Measurements from ENCODE around the gene SPATA1.

SPATA1 gene

DNA sequence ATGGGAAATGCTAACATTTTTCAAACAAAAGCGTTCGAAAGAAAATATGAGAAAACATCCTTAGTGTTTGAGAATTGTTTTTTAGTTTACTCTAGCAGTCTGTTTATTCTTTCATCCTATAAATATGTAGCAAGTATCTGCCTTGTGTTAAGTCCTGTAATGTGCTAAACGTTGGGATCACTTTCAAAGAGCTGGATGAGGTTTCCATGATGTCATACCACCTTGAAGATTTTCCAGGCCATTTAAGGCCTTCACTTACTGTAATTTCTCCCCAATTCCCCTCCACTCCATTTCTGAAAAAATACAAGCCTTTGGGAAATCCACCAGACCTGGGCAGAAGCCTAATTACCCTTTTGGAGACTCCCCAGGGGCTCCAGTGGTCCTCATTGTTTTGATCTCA, 92.2 kb downstream of the SPATA1 start:
- DNase-seq, result no peak

- DNase-seq, result no peak
These were observed 92.9 kb downstream of the SPATA1 start for GRCh38 chr1:84598846-84599741.

- no peak for DNase-seq
These were observed 94.6 kb downstream of the SPATA1 start for GRCh38 chr1:84600796-84601195.

DNA sequence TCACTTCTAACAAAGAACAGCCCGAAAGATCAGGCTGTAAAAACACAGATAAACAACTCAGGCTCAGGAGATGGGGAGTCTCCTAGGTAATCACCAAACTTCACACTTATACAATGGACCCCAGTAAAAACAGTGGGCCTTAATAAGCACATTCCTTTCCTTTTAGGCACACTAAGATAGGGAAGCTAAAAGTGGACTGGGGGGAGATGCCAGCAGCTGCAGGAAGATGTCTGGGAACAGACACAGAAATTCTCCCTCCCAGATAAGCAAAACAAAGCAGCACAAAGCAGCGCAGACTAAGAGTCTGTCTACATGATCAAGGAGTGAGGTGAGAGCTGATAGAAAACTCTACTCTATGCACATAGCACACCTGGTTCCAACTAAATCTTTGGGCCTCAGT, 97.0 kb downstream of the SPATA1 start:
- no peak for DNase-seq

DNA sequence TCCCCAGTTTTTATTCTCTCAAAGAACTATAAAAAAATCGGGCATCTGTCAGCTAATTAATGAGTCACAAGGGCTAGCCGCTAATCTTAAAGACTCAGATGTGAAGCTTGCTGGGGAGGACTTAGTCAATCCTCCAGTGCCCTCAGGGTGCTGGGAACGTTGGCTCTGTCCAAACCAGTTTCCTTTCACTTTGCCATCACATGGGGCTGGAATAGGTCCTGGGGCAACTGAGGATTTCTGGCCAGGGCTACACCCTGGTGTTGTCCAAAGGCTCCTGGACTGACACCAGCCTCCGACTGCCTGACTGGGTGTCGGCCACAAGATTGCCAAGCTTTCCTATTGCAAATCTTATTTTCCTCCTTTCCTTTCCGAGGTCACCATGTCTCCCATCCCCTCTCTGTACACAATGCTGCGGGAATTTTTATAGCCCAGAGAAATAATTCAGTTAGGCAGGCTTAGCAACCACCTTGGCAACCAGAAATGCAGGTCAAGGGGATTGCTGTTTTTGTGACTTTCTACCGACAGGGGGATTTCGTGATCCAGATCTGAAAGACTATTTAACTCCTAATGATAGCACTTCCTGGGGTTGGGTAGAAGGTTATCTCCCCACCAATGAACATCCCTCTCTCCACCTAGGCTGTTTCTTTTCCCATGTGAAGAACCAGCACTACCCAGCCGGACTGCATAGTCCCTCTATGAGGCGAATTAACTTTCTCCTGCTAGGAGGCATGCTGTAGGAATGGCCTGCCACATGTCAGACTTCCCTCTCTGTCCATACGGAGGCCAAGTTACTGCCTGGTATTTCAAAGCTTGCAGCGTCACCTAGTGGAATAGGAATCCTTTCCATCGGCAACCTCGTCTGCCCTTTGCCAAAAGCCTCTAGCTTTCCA, 98.0 kb downstream of the SPATA1 start:
- no peak for DNase-seq

- DNase-seq, result no peak
These were observed 99.0 kb downstream of the SPATA1 start for GRCh38 chr1:84605157-84605556.

DNA sequence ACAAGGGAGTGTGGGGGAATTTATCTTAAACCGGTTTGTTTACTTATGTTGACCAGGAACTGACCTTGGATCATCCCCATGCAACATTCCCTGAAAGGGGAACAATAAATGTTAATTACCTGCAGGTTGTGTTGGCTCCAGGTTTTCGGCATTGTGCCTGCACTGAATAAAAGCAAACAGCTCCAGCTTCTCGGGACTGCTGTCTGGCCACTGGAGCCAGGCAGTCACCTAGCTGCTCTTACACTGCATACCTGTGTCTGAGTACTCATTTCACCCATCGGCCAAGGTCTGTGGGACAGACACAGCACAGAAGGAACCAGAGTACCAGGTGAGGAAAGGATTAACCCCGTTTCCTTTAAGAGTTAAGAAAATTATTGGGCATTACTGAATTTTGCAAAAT, 100.8 kb downstream of the SPATA1 start:
- DNase-seq, result no peak

GRCh38 chr1:84611091-84611490, 104.9 kb downstream of the SPATA1 start:
- DNase-seq, result no peak

DNA sequence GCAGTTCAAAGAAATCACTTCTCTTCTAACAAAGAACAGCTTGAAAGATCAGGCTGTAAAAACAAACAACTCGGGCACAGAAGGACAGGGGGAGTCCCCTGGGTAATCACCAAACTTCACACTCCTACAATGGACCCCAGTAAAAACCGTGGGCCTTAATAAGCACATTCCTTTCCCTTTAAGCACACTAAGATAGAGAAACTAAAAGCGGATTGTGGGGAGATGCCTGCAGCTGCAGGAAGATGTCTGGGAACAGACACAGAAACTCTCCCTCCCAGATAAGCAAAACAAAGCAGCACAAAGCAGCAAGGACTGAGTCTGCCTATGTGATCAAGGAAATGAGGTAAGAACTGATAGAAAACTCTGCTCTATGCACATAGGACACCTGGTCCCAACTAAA, 105.6 kb downstream of the SPATA1 start:
- no peak for DNase-seq

DNA sequence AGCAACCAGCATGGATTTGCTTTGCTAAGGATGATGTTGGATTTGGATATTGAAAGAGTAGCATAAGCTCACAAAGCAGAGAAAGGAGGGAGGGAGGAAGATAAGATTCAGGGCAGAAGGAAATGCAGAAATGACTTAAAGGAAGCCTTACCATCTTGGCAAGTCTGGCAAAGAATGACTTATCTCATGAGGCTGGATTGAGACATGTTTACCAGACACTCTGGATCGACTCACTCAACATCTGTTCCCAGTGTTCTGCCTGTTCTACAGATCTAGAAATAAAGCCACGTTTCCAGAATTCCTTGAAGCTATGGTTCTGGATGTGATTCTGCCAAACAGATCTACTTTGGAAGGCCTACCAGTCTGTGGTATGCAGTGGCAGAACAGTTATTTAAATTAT, 106.8 kb downstream of the SPATA1 start:
- DNase-seq, result no peak

DNA sequence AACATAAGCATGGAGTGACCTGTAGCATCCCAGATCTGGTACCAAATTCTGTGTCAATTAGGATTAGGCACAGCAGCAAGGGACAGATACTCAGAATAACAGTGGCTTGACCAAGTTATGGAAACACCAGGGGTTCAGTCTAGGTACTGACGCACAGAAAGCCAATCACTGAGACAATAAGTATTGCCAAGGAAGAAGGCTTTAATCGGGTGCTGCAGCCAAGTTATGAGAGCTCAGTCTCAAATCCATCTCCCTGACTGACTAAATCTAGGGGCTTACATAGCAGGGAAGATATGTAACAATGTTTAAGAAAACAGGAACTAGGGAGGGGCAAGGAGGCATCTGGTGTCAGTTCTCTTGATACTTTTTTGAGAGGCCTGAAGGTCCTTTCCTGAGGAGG, 107.7 kb downstream of the SPATA1 start:
- DNase-seq, result no peak

GRCh38 chr1:84615790-84616189, 109.6 kb downstream of the SPATA1 start:
- no peak for DNase-seq

All from left hindlimb (tissue), 1 donor.